HEK293 (cell line): ENCODE measurements around the gene NUDT8.

Source experiments
- SETDB1 ChIP-seq: IDR thresholded peaks from one replicate; pipeline ENCODE4 v1.6.1; 2017; ENCODE audit warnings: mild to moderate bottlenecking, low read length, moderate library complexity, mixed read lengths; ENCODE audit not compliant: insufficient read length
- SP2 ChIP-seq: fragments of 450-650 bp; formaldehyde crosslinking; IDR thresholded peaks from 2 replicates; pipeline ENCODE4 v1.5.1; 2016; ENCODE audit warnings: missing biosample characterization, missing genetic modification characterization
- ZBTB17 ChIP-seq: fragments of 450-650 bp; formaldehyde crosslinking; IDR thresholded peaks from 2 replicates; pipeline ENCODE4 v1.5.1; 2016; ENCODE audit warnings: missing biosample characterization, missing genetic modification characterization
- ZNF335 ChIP-seq: fragments of 450-650 bp; formaldehyde crosslinking; conservative IDR thresholded peaks from 2 replicates; pipeline ENCODE4 v1.5.1; 2016; ENCODE audit warnings: missing biosample characterization, missing genetic modification characterization
- ZNF423 ChIP-seq: fragments of 450-650 bp; formaldehyde crosslinking; IDR thresholded peaks from 2 replicates; pipeline ENCODE4 v1.5.1; 2016; ENCODE audit warnings: missing biosample characterization, missing genetic modification characterization
- ZNF664 ChIP-seq: fragments of 450-650 bp; formaldehyde crosslinking; IDR thresholded peaks from 2 replicates; pipeline ENCODE4 v1.5.1; 2016; ENCODE audit warnings: missing biosample characterization, missing genetic modification characterization
- TF ChIP-seq, protein P1 (sequence below): fragments of 450-650 bp; formaldehyde crosslinking; IDR thresholded peaks from 2 replicates; pipeline ENCODE4 v1.5.1; 2016; ENCODE audit warnings: missing biosample characterization, missing genetic modification characterization
- TF ChIP-seq, protein P2 (sequence below): fragments of 450-650 bp; formaldehyde crosslinking; IDR thresholded peaks from 2 replicates; pipeline ENCODE4 v1.5.1; 2016; ENCODE audit warnings: missing biosample characterization, missing genetic modification characterization

DNA sequence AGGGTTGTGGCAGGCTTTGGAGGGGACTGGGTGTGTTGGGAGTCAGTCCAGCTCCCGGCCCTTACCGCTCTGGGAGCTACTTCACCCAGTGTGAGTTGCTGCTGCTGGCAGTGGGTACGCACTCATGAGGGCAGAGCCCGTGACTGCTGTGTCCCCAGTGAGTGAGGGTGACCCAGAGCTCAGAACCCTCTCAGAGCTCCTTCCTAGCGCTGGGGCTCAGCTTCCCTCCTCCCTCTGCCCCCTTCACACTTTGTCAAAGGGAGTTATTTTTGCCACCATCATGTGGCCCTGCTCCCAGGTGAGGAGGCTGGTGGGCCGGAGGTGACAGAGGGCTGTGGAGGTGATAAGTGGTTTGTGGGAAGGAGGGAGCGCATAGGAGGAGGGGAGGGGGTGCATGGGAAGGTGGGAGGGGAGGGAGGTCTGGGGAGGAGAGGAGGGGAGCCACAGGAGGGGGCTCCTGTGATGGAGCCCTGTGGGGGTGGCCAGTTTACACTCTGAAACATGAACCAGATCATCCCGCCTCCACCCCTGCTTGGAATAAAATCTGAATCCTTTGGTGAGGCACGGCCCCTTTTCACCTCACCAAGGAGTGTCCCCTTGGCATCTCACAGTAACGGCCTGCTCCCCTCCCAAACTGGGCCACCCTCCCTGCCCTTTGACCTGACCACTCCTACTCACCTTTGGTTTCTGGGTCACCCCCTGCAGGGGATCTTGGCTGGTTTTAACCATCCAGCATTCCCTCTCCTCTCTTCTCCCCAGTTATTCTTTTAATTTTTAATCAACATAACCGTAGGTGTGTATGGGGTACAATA, 13.1 kb downstream of the NUDT8 start:
- no peak for TF ChIP-seq ZNF423 (tag by site-specific recombination)
- no peak for TF ChIP-seq ZNF664 (tag by site-specific recombination)
- no peak for TF ChIP-seq SP2
- TF ChIP-seq, protein P1, sequence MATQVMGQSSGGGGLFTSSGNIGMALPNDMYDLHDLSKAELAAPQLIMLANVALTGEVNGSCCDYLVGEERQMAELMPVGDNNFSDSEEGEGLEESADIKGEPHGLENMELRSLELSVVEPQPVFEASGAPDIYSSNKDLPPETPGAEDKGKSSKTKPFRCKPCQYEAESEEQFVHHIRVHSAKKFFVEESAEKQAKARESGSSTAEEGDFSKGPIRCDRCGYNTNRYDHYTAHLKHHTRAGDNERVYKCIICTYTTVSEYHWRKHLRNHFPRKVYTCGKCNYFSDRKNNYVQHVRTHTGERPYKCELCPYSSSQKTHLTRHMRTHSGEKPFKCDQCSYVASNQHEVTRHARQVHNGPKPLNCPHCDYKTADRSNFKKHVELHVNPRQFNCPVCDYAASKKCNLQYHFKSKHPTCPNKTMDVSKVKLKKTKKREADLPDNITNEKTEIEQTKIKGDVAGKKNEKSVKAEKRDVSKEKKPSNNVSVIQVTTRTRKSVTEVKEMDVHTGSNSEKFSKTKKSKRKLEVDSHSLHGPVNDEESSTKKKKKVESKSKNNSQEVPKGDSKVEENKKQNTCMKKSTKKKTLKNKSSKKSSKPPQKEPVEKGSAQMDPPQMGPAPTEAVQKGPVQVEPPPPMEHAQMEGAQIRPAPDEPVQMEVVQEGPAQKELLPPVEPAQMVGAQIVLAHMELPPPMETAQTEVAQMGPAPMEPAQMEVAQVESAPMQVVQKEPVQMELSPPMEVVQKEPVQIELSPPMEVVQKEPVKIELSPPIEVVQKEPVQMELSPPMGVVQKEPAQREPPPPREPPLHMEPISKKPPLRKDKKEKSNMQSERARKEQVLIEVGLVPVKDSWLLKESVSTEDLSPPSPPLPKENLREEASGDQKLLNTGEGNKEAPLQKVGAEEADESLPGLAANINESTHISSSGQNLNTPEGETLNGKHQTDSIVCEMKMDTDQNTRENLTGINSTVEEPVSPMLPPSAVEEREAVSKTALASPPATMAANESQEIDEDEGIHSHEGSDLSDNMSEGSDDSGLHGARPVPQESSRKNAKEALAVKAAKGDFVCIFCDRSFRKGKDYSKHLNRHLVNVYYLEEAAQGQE (tag by site-specific recombination) = no peak
- TF ChIP-seq, protein P2, sequence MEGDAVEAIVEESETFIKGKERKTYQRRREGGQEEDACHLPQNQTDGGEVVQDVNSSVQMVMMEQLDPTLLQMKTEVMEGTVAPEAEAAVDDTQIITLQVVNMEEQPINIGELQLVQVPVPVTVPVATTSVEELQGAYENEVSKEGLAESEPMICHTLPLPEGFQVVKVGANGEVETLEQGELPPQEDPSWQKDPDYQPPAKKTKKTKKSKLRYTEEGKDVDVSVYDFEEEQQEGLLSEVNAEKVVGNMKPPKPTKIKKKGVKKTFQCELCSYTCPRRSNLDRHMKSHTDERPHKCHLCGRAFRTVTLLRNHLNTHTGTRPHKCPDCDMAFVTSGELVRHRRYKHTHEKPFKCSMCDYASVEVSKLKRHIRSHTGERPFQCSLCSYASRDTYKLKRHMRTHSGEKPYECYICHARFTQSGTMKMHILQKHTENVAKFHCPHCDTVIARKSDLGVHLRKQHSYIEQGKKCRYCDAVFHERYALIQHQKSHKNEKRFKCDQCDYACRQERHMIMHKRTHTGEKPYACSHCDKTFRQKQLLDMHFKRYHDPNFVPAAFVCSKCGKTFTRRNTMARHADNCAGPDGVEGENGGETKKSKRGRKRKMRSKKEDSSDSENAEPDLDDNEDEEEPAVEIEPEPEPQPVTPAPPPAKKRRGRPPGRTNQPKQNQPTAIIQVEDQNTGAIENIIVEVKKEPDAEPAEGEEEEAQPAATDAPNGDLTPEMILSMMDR (tag by site-specific recombination) = no peak
- TF ChIP-seq ZBTB17 (tag by site-specific recombination) = no peak
- TF ChIP-seq SETDB1 = no peak
- no peak for TF ChIP-seq ZNF335
